Small intestine (tissue), 7 donors: ENCODE measurements around the gene USP43. TPM values are rescaled to one million over a fixed set of nuclear protein-coding genes. Genes with fewer than 3 reads are reported as not detected.
A peak's percentile ranks its signal among the peaks of the same experiment; 100 is the strongest.

Experiments
- DNase-seq, 2 donors: peaks; one replicate each; pipeline versions ENCODE4 v3.0.0 to v3.0.0-alpha.2; 2013
- FAIRE-seq: peaks from 2 replicates; lab custom pipeline; 2012; peaks lifted over from hg19 to GRCh38; lab: Jason Lieb, UNC
- H3K27ac ChIP-seq, 3 donors: one replicate each; pipeline ENCODE4 v1.5.1; 2013; ENCODE audit warnings: low read length in 2 of 3, mild to moderate bottlenecking in 2 of 3, control low read depth in 1 of 3, inconsistent platforms in 1 of 3, low read depth in 1 of 3, moderate library complexity in 1 of 3
- H3K27me3 ChIP-seq, 3 donors: one replicate each; pipeline ENCODE4 v1.6.1; 2013; ENCODE audit warnings: low read length in 3 of 3, inconsistent platforms in 1 of 3; ENCODE audit not compliant: control insufficient read depth in 3 of 3, insufficient read depth in 3 of 3
- H3K36me3 ChIP-seq, 3 donors: one replicate each; pipeline ENCODE4 v1.6.1; 2013; ENCODE audit warnings: low read length in 3 of 3, inconsistent platforms in 1 of 3, low read depth in 1 of 3, mild to moderate bottlenecking in 1 of 3, moderate library complexity in 1 of 3; ENCODE audit not compliant: control insufficient read depth in 3 of 3, insufficient read depth in 2 of 3
- H3K4me1 ChIP-seq, 3 donors: one replicate each; pipeline ENCODE4 v1.6.1; 2013; ENCODE audit warnings: low read length in 2 of 3, inconsistent platforms in 1 of 3, low read depth in 1 of 3, mild to moderate bottlenecking in 1 of 3, moderate library complexity in 1 of 3; ENCODE audit not compliant: control insufficient read depth in 3 of 3, insufficient read depth in 2 of 3
- H3K4me3 ChIP-seq, 3 donors: one replicate each; pipeline ENCODE4 v1.5.1; 2013; ENCODE audit warnings: low read length in 3 of 3, control low read depth in 1 of 3, inconsistent platforms in 1 of 3, low read depth in 1 of 3, mild to moderate bottlenecking in 1 of 3, moderate library complexity in 1 of 3
- H3K9me3 ChIP-seq, 2 donors: one replicate each; pipeline ENCODE4 v1.6.1; 2013; ENCODE audit warnings: low read depth in 1 of 2, low read length in 1 of 2; ENCODE audit not compliant: control insufficient read depth in 2 of 2, insufficient read depth in 1 of 2
- WGBS, 3 donors: extraction: QIAGEN DNeasy Blood & Tissue Kit; methylation state at CpG; one replicate each; pipeline ENCODE4 v1.1.7; 2013; 5-methylcytosine and 5-hydroxymethylcytosine counted together
- polyA plus RNA-seq, 4 donors: library from polyadenylated mRNA; stranded (reverse) in 3 of 4; unstranded in 1 of 4; fragments of 200-250 nt in 3 of 4; fragments of 120-200 nt in 1 of 4; gene quantifications; one replicate each; pipeline versions ENCODE4 v1.2.1 to v1.2.3, GENCODE V29; 2013
- donor health status: healthy with polysubstance abuse.
- donor health status: control.
- donor health status: control.
- donor health status: Bipolar disorder and iron deficiency.
- donor health status: healthy.

Gene USP43
- polyA plus RNA-seq, 4 donors = 4.5 to 16.1 (median 8.3) TPM

DNA sequence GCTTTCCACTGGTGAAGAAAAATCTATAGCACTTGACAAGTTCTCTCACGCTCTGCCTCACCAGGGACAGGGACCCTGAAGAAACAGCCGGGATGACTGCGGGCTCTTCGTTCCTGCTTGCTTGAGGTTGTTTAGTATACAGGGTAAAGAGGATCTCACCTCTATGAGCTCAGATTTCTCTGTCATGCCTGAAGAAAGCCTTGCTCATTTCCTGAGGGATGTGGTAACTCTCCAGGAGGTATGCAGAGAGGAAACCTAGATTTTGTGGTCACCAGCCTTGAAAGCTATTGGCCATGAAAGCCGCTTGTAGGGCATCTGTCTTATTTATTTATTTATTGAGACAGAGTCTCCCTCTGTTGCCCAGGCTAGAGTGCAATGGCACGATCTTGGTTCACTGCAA is 23.2 kb downstream of the USP43 start:
- WGBS, 3 donors = 61 to 85% (median 73%) methylated on average over 6 of the region's 6 CpGs
- H3K4me3 ChIP-seq = no peak overlapping the region
- no peaks in the 10 kb centered on the region for H3K9me3 ChIP-seq
- FAIRE-seq (no peak), DNase-seq (no peak)
- peaks cover 0 to 5% (median 0%) of the 10 kb centered on the region in 3 donors for H3K36me3 ChIP-seq
- no peak overlapping the region for H3K27ac ChIP-seq
- H3K27me3 ChIP-seq = no peaks in the 10 kb centered on the region
- H3K4me1 ChIP-seq = no peaks in the 10 kb centered on the region

DNA sequence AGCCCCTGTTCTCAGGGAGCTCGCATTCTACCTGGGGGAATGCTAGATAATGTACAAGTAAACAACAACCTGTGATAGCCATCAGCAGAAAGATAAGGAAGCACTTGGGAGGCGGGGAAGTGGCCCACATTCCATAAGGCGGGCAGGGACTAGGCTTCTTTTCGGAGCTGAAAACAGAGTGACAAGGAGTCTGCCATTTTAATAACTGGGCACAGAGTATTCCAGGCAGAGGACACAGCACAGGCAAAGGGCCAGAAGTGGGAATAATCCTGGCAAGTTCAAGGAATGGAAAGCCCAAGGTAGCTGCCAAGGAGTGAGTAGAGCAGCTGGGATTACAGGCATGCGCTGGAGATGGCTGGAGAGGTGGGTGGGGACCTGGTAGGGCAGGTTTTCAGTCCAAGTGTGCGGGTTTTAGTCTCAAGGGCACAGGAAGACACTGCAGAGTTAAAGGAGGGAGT is 24.3 kb downstream of the USP43 start:
- FAIRE-seq (no peak), DNase-seq (no peak)
- Histone ChIP-seq H3K27me3 (no peaks in the 10 kb centered on the region), H3K4me3 (no peak overlapping the region), H3K9me3 (no peaks in the 10 kb centered on the region), H3K36me3 (peaks cover 0 to 5% (median 0%) of the 10 kb centered on the region in 3 donors), H3K27ac (no peak overlapping the region), H3K4me1 (no peaks in the 10 kb centered on the region)
- WGBS, 3 donors = 61 to 72% (median 72%) methylated on average over 6 of the region's 6 CpGs

DNA sequence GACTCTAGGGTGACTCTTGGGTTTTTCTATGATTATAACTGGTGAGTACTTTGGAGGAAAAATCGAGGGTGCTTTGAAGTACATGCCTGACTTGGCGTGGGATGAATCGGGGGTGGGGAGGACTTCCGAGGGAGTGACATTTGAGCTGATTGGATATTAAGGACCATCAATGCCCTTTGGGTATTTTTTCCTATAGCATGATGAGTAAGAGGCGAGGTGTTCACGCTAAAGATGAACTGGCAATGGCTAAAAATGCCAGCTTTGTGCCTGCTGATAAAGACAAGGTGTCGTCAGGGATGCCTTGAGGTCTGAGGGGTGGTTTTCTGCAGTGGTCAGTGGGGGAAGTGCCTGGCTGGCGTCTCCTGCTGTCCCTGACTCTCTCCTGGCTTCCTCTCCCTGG is 25.3 kb downstream of the USP43 start:
- H3K27ac ChIP-seq = no peak overlapping the region
- WGBS, 3 donors = 83 to 87% (median 86%) methylated on average over 8 of the region's 8 CpGs
- no peaks in the 10 kb centered on the region for H3K9me3 ChIP-seq
- H3K36me3 ChIP-seq = peaks cover 0 to 5% (median 2%) of the 10 kb centered on the region in 3 donors
- H3K4me1 ChIP-seq = no peaks in the 10 kb centered on the region
- H3K27me3 ChIP-seq = no peaks in the 10 kb centered on the region
- H3K4me3 ChIP-seq = no peak overlapping the region
- DNase-seq (no peak), FAIRE-seq (no peak)

DNA sequence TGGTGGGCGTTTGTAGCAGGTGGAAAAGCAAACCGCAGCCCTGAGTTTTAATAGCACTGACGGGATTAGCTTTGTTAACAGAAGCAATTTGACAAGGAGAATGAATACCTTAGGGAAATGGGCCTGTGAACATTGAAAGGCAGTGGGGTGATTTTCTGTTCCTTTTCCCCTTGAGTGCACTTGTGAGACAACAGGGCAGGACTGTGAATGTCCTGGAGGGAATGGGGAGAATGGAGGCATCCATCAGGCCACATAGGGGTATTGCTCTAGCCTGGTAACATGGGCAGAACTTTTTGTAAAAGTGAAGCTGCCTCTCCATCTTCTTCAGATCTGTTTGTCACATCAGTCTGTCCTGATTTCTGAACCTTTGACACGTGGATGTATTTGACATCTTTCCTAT is 26.2 kb downstream of the USP43 start:
- Histone ChIP-seq H3K4me1 (no peaks in the 10 kb centered on the region), H3K36me3 (peaks cover 0 to 5% (median 4%) of the 10 kb centered on the region in 3 donors), H3K27ac (no peak overlapping the region), H3K4me3 (no peak overlapping the region), H3K27me3 (no peaks in the 10 kb centered on the region), H3K9me3 (no peaks in the 10 kb centered on the region)
- FAIRE-seq (no peak), DNase-seq (no peak)
- 71 to 79% (median 75%) methylated on average over 4 of the region's 4 CpGs for WGBS, 3 donors

DNA sequence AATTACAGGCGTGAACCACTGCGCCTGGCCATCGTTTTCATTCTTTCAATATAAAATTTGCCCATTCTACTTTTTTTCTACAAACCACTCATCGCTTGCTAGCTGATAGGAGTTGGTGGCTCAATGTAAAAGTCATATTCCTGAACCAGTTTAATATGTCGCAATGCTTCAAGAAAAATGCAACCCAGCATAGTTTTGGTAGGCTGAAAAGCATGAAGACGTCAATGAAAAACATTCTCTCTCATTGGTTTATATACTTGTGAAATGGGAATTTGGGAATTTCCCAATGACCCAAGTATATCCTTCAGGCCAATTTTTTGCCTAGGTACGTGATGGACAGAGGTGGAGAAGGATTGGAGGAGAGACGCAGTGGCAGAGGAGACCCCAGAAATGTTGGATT is 26.9 kb downstream of the USP43 start:
- no peaks in the 10 kb centered on the region for H3K27me3 ChIP-seq
- DNase-seq = no peak
- no peak overlapping the region for H3K27ac ChIP-seq
- no peaks in the 10 kb centered on the region for H3K9me3 ChIP-seq
- peaks cover 0 to 6% (median 5%) of the 10 kb centered on the region in 3 donors for H3K36me3 ChIP-seq
- 84 to 91% (median 88%) methylated on average over 8 of the region's 8 CpGs for WGBS, 3 donors
- FAIRE-seq = no peak
- H3K4me1 ChIP-seq = no peaks in the 10 kb centered on the region
- H3K4me3 ChIP-seq = no peak overlapping the region

DNA sequence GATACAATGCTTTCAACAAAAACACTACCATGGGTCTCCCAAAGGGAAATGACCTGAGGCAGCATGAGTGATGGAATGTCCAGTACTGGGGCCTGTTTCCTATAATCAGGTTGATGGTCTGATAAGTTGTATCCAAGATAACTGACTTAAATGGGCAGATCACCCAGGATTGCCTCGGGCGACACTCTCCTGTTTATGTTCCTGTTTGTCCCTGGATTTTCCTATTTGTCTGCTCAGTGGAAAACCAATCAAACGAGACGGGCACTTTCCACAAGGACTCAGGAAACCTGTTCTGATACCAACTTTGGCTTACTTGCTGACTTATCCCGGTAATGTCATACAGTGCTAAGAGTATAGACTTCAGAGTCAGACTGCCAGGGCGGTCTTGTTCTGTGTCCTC is 27.4 kb downstream of the USP43 start:
- Histone ChIP-seq H3K36me3 (peaks cover 0 to 8% (median 1%) of the 10 kb centered on the region in 3 donors), H3K4me1 (no peaks in the 10 kb centered on the region), H3K27me3 (no peaks in the 10 kb centered on the region), H3K9me3 (no peaks in the 10 kb centered on the region), H3K27ac (no peak overlapping the region), H3K4me3 (no peak overlapping the region)
- FAIRE-seq = no peak
- 89 to 93% (median 92%) methylated on average over 6 of the region's 6 CpGs for WGBS, 3 donors
- no peak for DNase-seq

DNA sequence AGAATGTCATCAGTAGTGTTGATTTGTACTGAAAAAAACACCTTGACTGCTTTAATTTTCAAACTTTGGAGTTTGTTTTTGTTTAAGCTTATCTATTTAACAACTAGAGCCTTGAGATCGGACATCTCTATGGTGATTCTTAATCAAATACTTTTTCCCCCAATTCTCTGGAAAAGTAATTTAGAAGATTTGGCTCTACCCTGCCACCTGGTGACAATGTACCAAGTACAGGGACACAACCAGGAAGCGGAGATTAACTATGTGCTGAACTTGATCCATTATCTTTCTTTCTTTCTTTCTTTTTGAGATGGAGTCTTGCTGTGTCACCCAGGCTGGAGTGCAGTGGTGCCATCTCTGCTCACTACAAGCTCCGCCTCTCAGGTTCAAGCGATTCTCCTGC is 30.8 kb downstream of the USP43 start:
- Histone ChIP-seq H3K9me3 (peaks cover 0 to 8% of the 10 kb centered on the region in 2 donors), H3K36me3 (peaks cover 0 to 12% (median 0%) of the 10 kb centered on the region in 3 donors), H3K4me1 (no peaks in the 10 kb centered on the region), H3K27me3 (no peaks in the 10 kb centered on the region), H3K27ac (no peak overlapping the region), H3K4me3 (no peak overlapping the region)
- WGBS, 3 donors = 73 to 80% (median 77%) methylated on average over 4 of the region's 4 CpGs
- FAIRE-seq (no peak), DNase-seq (peak; percentile 23 to 27)

DNA sequence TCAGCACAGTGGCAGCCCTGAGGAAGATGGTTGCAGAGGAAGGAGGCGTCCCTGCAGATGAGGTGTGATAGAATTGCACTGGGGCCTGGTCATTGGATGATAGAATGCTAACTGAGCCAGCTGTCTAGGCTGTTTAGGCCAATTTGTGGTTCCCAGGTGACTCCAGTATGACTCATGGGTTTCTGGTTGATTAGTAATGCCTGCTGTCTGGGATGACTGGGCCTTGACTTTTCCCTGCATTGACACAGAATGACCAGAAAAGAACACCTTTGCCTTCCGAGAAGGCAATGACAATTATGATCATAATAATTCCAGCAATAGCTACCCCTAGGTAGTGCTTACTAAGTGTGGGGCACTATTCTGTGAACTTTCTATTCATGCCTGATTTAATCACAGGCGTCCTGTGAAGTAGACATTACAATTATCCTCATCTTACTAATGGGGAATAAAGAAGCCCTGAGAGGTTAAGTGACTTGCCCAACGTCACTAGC is 31.5 kb downstream of the USP43 start:
- Histone ChIP-seq H3K27me3 (no peaks in the 10 kb centered on the region), H3K27ac (no peak overlapping the region), H3K4me1 (no peaks in the 10 kb centered on the region), H3K4me3 (no peak overlapping the region), H3K36me3 (peaks cover 0 to 15% (median 0%) of the 10 kb centered on the region in 3 donors), H3K9me3 (peaks cover 0 to 8% of the 10 kb centered on the region in 2 donors)
- FAIRE-seq (no peak), DNase-seq (peak in 1 of 2 donors; percentile 8)
- 82 to 90% (median 86%) methylated on average over 4 of the region's 4 CpGs for WGBS, 3 donors

DNA sequence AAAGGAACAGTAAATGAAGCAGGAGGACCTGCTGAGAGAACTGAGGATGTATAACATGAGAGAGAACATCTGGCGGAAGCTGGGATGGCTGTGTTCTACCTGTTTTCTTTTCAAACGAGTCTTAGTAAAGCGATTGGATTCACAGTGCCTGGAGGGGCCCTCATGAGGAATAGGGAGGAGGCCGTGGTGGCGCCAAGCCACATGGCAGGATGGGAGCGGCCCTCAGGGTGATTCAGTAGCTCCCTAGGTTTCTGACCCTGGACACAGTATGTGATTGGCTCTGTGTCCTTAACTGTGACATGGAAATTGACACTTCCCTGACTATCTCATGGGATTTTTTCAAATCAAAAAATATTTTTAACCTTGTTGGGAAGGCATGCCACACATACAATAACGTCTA is 32.1 kb downstream of the USP43 start:
- FAIRE-seq = no peak
- WGBS, 3 donors = 81 to 91% (median 89%) methylated on average over 7 of the region's 7 CpGs

More for the DNA sequence above, 32.1 kb downstream of the USP43 start:
- Histone ChIP-seq H3K36me3 (peaks cover 0 to 15% (median 0%) of the 10 kb centered on the region in 3 donors), H3K27me3 (no peaks in the 10 kb centered on the region), H3K4me1 (no peaks in the 10 kb centered on the region), H3K4me3 (no peak overlapping the region), H3K9me3 (peaks cover 0 to 8% of the 10 kb centered on the region in 2 donors), H3K27ac (no peak overlapping the region)
- no peak for DNase-seq
